K562 (cell line): ENCODE measurements around the gene ZBTB7A. TPM values are rescaled to one million over a fixed set of nuclear protein-coding genes. Genes with fewer than 3 reads are reported as not detected.

Experiments used
- ATAC-seq: fragments of 200-7000 bp; cut with Tn5 transposase; 3 replicates; pipeline ENCODE4 v1.9.1; 2020; ENCODE audit warnings: moderate library complexity
- BruUV-seq: library from RNA; stranded (reverse); fragments of 400-500 nt; replicated peaks from 2 replicates; lab custom pipeline; 2021; lab: Mats Ljungman, UMichigan
- CTCF ChIA-PET: fragments of 300-600 bp; formaldehyde crosslinking; extraction: SDS; loops from one replicate; lab custom pipeline; 2021; ENCODE audit warnings: low intra/inter-chr PET ratio; lab: Yijun Ruan, JAX
- POLR2A ChIA-PET: fragments of 300-600, 350-650 bp; sonication (Branson Sonifier 250); formaldehyde crosslinking; extraction: SDS; loops from one replicate; lab custom pipeline; 2021; ENCODE audit warnings: antibody characterized with exemption, inconsistent platforms; lab: Yijun Ruan, JAX
- DNase-seq, 4 experiments: peaks; one replicate each; pipeline versions ENCODE4 v3.0.0 to v3.0.0-alpha.2; 2011 to 2018; ENCODE audit warnings: low spot score in 3 of 4, mixed read lengths in 3 of 4; ENCODE audit errors: extremely low read depth in 1 of 4
- FAIRE-seq: peaks from 2 replicates; lab custom pipeline; 2011; peaks lifted over from hg19 to GRCh38; lab: Jason Lieb, UNC
- H2AFZ ChIP-seq: 2 replicates; pipeline ENCODE4 v1.6.0; 2011; ENCODE audit warnings: low read depth, low read length, control low read depth, inconsistent platforms
- H3K27ac ChIP-seq: fragments of 200-600 bp; 3 replicates; pipeline ENCODE4 v1.8.0; 2011; ENCODE audit warnings: low read depth, mild to moderate bottlenecking, control low read depth, inconsistent platforms, low read length, moderate library complexity, mixed read lengths; ENCODE audit errors: extremely low read depth
- H3K27me3 ChIP-seq, 2 experiments: fragments of 300-600 bp in 1 of 2; 2 replicates in 1 of 2; 3 replicates in 1 of 2; pipeline versions ENCODE4 v1.6.0 to v1.8.0; 2011; ENCODE audit warnings: inconsistent platforms in 2 of 2, low read length in 2 of 2, mild to moderate bottlenecking in 1 of 2, mixed read lengths in 1 of 2, moderate library complexity in 1 of 2; ENCODE audit not compliant: control insufficient read depth in 2 of 2, insufficient read depth in 2 of 2
- H3K36me3 ChIP-seq: fragments of 300-600 bp; 3 replicates; pipeline ENCODE4 v1.8.0; 2011; ENCODE audit warnings: mild to moderate bottlenecking, low read length, inconsistent platforms; ENCODE audit not compliant: control insufficient read depth, insufficient read depth
- H3K4me1 ChIP-seq, 2 experiments: fragments of 200-600 bp in 1 of 2; replicated peaks in 1 of 2; 2 replicates in 1 of 2; 3 replicates in 1 of 2; pipeline versions ENCODE4 v1.5.1 to v1.8.0; 2011; ENCODE audit warnings: inconsistent platforms in 2 of 2, low read length in 2 of 2, mild to moderate bottlenecking in 1 of 2, mixed read lengths in 1 of 2, moderate library complexity in 1 of 2; ENCODE audit not compliant: control insufficient read depth in 2 of 2, insufficient read depth in 2 of 2
- H3K4me2 ChIP-seq: 2 replicates; pipeline ENCODE4 v1.6.1; 2011; ENCODE audit warnings: low read length, control low read depth, inconsistent platforms, mixed read lengths; ENCODE audit not compliant: insufficient read depth
- H3K4me3 ChIP-seq: fragments of 200-600 bp; sonication (generic), shearing (Covaris generic); 2 replicates; pipeline ENCODE4 v1.5.1; 2016; ENCODE audit warnings: control low read depth, inconsistent platforms
- H3K79me2 ChIP-seq: fragments of 200-600 bp; 3 replicates; pipeline ENCODE4 v1.8.0; 2011; ENCODE audit warnings: low read length, inconsistent platforms; ENCODE audit not compliant: control insufficient read depth, insufficient read depth
- H3K9ac ChIP-seq, 2 experiments: 2 replicates each; pipeline versions ENCODE4 v1.6.0 to v1.6.1; 2011; ENCODE audit warnings: low read depth in 2 of 2, low read length in 2 of 2, control low read depth in 1 of 2, inconsistent platforms in 1 of 2, mild to moderate bottlenecking in 1 of 2, mixed read lengths in 1 of 2; ENCODE audit not compliant: insufficient read depth in 1 of 2
- H3K9me1 ChIP-seq: one replicate; pipeline ENCODE4 v1.6.0; 2011; ENCODE audit warnings: inconsistent platforms, mild to moderate bottlenecking, low read length, moderate library complexity; ENCODE audit not compliant: control insufficient read depth, insufficient read depth
- H3K9me3 ChIP-seq: replicated peaks from 2 replicates; pipeline ENCODE4 v1.5.1; 2011; ENCODE audit warnings: low read depth, low read length, inconsistent platforms; ENCODE audit not compliant: control insufficient read depth, insufficient read depth
- H4K20me1 ChIP-seq: replicated peaks from 2 replicates; pipeline ENCODE4 v1.6.1; 2011; ENCODE audit warnings: low read length, inconsistent platforms, mixed read lengths; ENCODE audit not compliant: control insufficient read depth, insufficient read depth
- ARID3A ChIP-seq: IDR thresholded peaks from 2 replicates; pipeline ENCODE4 v1.6.1; 2012; ENCODE audit warnings: low read depth, low read length, improper control_type of control experiment, borderline replicate concordance
- BRD9 ChIP-seq: fragments of 450-650 bp; IDR thresholded peaks from 2 replicates; pipeline ENCODE4 v1.6.1; 2018; ENCODE audit warnings: low read depth; ENCODE audit not compliant: partially characterized antibody
- CHD4 ChIP-seq: fragments of 200-600 bp; sonication (generic); IDR thresholded peaks from 3 replicates; pipeline ENCODE4 v1.6.1; 2012; ENCODE audit warnings: low read depth, mild to moderate bottlenecking, mixed read lengths, low read length, inconsistent platforms; ENCODE audit not compliant: insufficient read depth, insufficient replicate concordance, poor library complexity, severe bottlenecking
- DEAF1 ChIP-seq: fragments of 450-650 bp; formaldehyde crosslinking; IDR thresholded peaks from 2 replicates; pipeline ENCODE4 v1.4.0; 2020; ENCODE audit warnings: mild to moderate bottlenecking, moderate library complexity
- E2F1 ChIP-seq: sonication (generic); formaldehyde crosslinking; IDR thresholded peaks from 2 replicates; pipeline ENCODE4 v1.8.1; 2023; ENCODE audit warnings: mild to moderate bottlenecking, missing genetic modification reagents, moderate library complexity
- ERF ChIP-seq: fragments of 450-650 bp; formaldehyde crosslinking; IDR thresholded peaks from 2 replicates; pipeline ENCODE4 v1.4.0; 2020; ENCODE audit warnings: mild to moderate bottlenecking, mixed read lengths
- HDAC2 ChIP-seq: fragments of 450-650 bp; IDR thresholded peaks from 2 replicates; pipeline ENCODE4 v1.6.1; 2016; ENCODE audit warnings: mild to moderate bottlenecking
- HNRNPK ChIP-seq: fragments of 200-400 bp; formaldehyde crosslinking; IDR thresholded peaks from one replicate; pipeline ENCODE4 v1.6.1; 2018; ENCODE audit warnings: mild to moderate bottlenecking, low read depth, low read length; ENCODE audit not compliant: poor library complexity, severe bottlenecking
- KLF1 ChIP-seq: fragments of 450-650 bp; IDR thresholded peaks from 2 replicates; pipeline ENCODE4 v1.6.1; 2016; ENCODE audit warnings: missing genetic modification characterization, missing compliant biosample characterization
- MCM2 ChIP-seq: fragments of 450-650 bp; IDR thresholded peaks from 2 replicates; pipeline ENCODE4 v1.6.1; 2017; ENCODE audit warnings: low read depth, mild to moderate bottlenecking
- NELFE ChIP-seq: IDR thresholded peaks from 2 replicates; pipeline ENCODE4 v1.6.1; 2011; ENCODE audit warnings: mild to moderate bottlenecking; ENCODE audit not compliant: insufficient read depth, insufficient read length
- POLR2AphosphoS2 ChIP-seq: IDR thresholded peaks from 2 replicates; pipeline ENCODE4 v1.6.1; 2012; ENCODE audit warnings: low read length, improper control_type of control experiment
- SRSF7 ChIP-seq: fragments of 200-400 bp; formaldehyde crosslinking; optimal IDR thresholded peaks from 2 replicates; pipeline ENCODE3; 2017; ENCODE audit warnings: mild to moderate bottlenecking, low read depth, low read length
- ZNF408 ChIP-seq: fragments of 250-450 bp; sonication (Bioruptor Pico); IDR thresholded peaks from 2 replicates; pipeline ENCODE4 v1.4.0; 2020; ENCODE audit warnings: low read depth, mild to moderate bottlenecking, moderate library complexity
- ZNF512 ChIP-seq: IDR thresholded peaks from 2 replicates; pipeline ENCODE4 v1.6.1; 2016; ENCODE audit warnings: missing genetic modification characterization, missing compliant biosample characterization
- ZNF79 ChIP-seq: fragments of 250-450 bp; sonication (Bioruptor Pico); IDR thresholded peaks from 2 replicates; pipeline ENCODE4 v1.4.0; 2020; ENCODE audit warnings: low read depth, mild to moderate bottlenecking, moderate library complexity
- WGBS: fragments of 100-300 bp; shearing (Covaris generic); methylation state at CpG from one replicate; pipeline ENCODE4 v1.1.6; 2016; ENCODE audit warnings: low coverage, mixed read lengths; ENCODE audit not compliant: insufficient coverage; ENCODE audit errors: missing lambda C conversion rate; 5-methylcytosine and 5-hydroxymethylcytosine counted together
- in situ Hi-C: fragments of 300-500 bp; cut with MboI; formaldehyde crosslinking; loops from 4 replicates; pipeline ENCODE4 v1.15.0; 2018; ENCODE audit warnings: inconsistent platforms, mixed read lengths
- intact Hi-C: fragments of 100-400 bp; cut with micrococcal nuclease; formaldehyde crosslinking; loops from 2 replicates; pipeline ENCODE4 v1.14.2; 2022
- polyA plus RNA-seq, 8 experiments: library from polyadenylated mRNA; depleted of rRNA in 4 of 8; stranded (reverse) in 5 of 8; unstranded in 3 of 8; fragments of >200 nt; fragmentation: Nextera tagmentation in 2 of 8; fragmentation: Illumina TruSeq in 1 of 8; extraction: Ambion mirVana in 2 of 8; extraction: Trizol in 1 of 8; gene quantifications; 2 replicates each; pipeline versions ENCODE4 v1.2.1 to v1.2.3, GENCODE V29; 2011 to 2014; ENCODE audit warnings: inconsistent platforms in 1 of 8, missing spikeins in 1 of 8
- total RNA-seq, 7 experiments: library from RNA; depleted of rRNA in 6 of 7; stranded (reverse); fragments of >200 nt in 6 of 7; fragmentation: Illumina TruSeq in 2 of 7; extraction: Trizol in 2 of 7; gene quantifications; 2 replicates each; pipeline versions ENCODE4 v1.2.1 to v1.2.3, GENCODE V29; 2011 to 2021; ENCODE audit warnings: low replicate concordance in 1 of 7

The ZBTB7A gene
- total and polyA plus RNA-seq, 9 of the 15 experiments (the other 6 are each of a cell fraction or from before 2014, with no cell fraction given) = 0.11 to 34.0 (median 4.6) TPM

- FAIRE-seq = peak; percentile 51
- intact Hi-C loops (loop anchor here (5.0 to 10.0 kb wide), 3 partner anchors 53 to 115 kb away; partner anchors contain the start of genes ANKRD24, MAP2K2, PIAS4 and SIRT6), in situ Hi-C loops (no loop called here)
- Histone ChIP-seq H3K9me1 (no peaks in the 10 kb centered on the region), H3K4me2 (no peak overlapping the region), H3K9me3 (no peaks in the 10 kb centered on the region), H2AFZ (no peak overlapping the region), H4K20me1 (peaks cover 3% of the 10 kb centered on the region; the same call in 1 of the 2 replicates), H3K79me2 (peaks cover 11% of the 10 kb centered on the region), H3K27me3 (no peaks in the 10 kb centered on the region), H3K4me3 (no peak overlapping the region), H3K27ac (no peak overlapping the region), H3K4me1 (peaks cover 9 to 35% of the 10 kb centered on the region in 2 experiments), H3K9ac (no peak overlapping the region), H3K36me3 (peaks cover 3% of the 10 kb centered on the region; the same call in 1 of the 3 replicates)
- WGBS = 72% methylated on average over 10 of the region's 12 CpGs
- no peak for DNase-seq
- POLR2A ChIA-PET = interaction anchor here (0.6 to 1.1 kb wide), 3 partner anchors 8 to 31 kb away, joined by 3 read pairs; no protein-coding TSS in a partner anchor
- ATAC-seq = no peak
- CTCF ChIA-PET = no interaction called here
- BruUV-seq = no TSS peak
- no peak for TF ChIP-seq MCM2
- no peak for TF ChIP-seq KLF1 (tag)
- TF ChIP-seq ZNF408 = no peak
- no peak for TF ChIP-seq HNRNPK
- no peak for TF ChIP-seq NELFE
- TF ChIP-seq SRSF7 = no peak
- TF ChIP-seq HDAC2 = peak; percentile 96
- TF ChIP-seq BRD9 = no peak
- TF ChIP-seq ARID3A = 0 out of 2 replicates have a peak, but pooled peaks have one; percentile 16
- TF ChIP-seq POLR2AphosphoS2 = no peak
- no peak for TF ChIP-seq ZNF79
- TF ChIP-seq ERF (CRISPR knock-in tag) = no peak
- TF ChIP-seq E2F1 (CRISPR knock-in tag) = no peak
- no peak for TF ChIP-seq ZNF512 (tag)
- peak; percentile 92 for TF ChIP-seq CHD4
- no peak for TF ChIP-seq DEAF1 (CRISPR knock-in tag)
These were observed 2.7 kb upstream of the ZBTB7A start for GRCh38 chr19:4069331-4069959.
